ENCODE measurements around the gene TTLL6. TPM values are rescaled to one million over a fixed set of nuclear protein-coding genes. Genes with fewer than 3 reads are reported as not detected.

TTLL6 gene
- total RNA-seq, 1 donor: under 0.01 TPM

DNA sequence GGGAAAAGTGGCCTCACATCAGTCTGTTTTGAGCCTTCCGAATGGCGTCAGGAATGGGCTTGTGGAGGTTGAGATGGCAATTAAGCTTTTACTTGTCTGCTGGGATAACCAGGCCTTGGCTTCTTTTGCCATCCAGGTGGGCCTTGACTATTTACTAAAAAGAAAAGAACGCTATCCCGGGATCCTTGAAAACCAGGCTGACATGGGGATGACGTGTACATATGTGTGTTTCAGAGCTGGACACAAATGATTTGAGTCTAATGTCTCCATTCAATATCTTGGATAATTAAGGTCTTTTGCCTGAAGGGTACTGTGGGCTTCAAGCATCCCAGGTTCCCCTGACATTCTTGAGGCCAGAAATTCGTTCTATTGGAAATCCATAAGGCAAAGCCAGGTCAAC, 55.9 kb downstream of the TTLL6 start:
- H3K4me3 ChIP-seq (ENCODE audit: low read depth, low read length): no peak overlapping the region
- no peak for TF ChIP-seq CTCF (IDR thresholded peaks at IDR 0.05; ENCODE audit: insufficient read depth, low read depth, low read length)
- DNase-seq (ENCODE audit: low read depth): no peak

- H3K4me3 ChIP-seq (ENCODE audit: low read depth, low read length): no peak overlapping the region
- no peak for TF ChIP-seq CTCF (IDR thresholded peaks at IDR 0.05; ENCODE audit: insufficient read depth, low read depth, low read length)
- DNase-seq (ENCODE audit: low read depth): no peak
Measured at GRCh38 chr17:48760411-48760810, 56.6 kb downstream of the TTLL6 start.

- DNase-seq (ENCODE audit: low read depth): no peak
- no peak overlapping the region for H3K4me3 ChIP-seq (ENCODE audit: low read depth, low read length)
- no peak for TF ChIP-seq CTCF (IDR thresholded peaks at IDR 0.05; ENCODE audit: insufficient read depth, low read depth, low read length)
Measured at GRCh38 chr17:48759288-48759687, 57.7 kb downstream of the TTLL6 start.

DNA sequence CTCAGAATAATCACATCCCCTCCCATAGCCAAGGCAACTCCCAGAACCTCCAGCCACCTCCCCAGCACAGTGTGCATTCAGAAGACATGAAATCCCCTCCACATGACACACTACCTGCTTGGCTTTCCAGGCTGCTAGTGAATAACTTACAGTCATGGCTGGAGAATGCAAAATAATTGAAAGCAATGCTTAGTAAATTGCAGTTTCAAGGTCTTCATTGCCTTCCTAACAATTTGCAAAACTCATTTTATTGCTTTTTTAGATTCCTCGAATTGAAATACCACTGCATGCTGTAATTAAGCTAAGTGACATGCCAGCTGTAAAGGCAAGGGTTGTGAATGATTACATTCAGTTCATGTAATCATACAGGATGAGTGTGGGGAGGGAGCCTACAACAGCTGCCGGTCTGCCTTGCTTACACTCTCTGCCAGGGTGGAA, 59.5 kb downstream of the TTLL6 start:
- DNase-seq (ENCODE audit: low read depth): no peak

DNA sequence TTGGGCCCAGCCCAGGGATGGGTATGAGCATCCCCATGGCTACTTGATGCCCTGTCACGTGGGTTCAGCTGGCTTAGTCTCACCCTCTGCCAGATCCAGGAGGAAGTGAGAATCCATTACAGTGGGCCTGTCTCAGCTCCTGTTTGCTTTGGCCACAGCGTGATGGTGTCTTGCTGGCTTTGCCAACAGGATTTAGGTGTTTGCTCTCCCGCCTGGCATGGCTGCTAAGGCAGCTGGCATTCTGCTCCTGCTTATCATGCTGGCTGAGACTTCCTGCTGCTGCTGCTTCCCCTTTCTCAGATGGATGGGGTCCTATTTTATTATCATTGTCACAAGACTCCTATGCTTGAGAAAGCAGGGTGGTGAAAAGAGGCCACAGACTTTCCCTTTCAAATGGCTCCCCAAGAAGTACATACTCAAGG, 60.2 kb downstream of the TTLL6 start:
- no peak for DNase-seq (ENCODE audit: low read depth)
- TF ChIP-seq CTCF (IDR thresholded peaks at IDR 0.05; ENCODE audit: insufficient read depth, low read depth, low read length): no peak
- H3K4me3 ChIP-seq (ENCODE audit: low read depth, low read length): no peak overlapping the region

More for the DNA sequence above, 59.5 kb downstream of the TTLL6 start:
- no peak for TF ChIP-seq CTCF (IDR thresholded peaks at IDR 0.05; ENCODE audit: insufficient read depth, low read depth, low read length)
- H3K4me3 ChIP-seq (ENCODE audit: low read depth, low read length): no peak overlapping the region

DNA sequence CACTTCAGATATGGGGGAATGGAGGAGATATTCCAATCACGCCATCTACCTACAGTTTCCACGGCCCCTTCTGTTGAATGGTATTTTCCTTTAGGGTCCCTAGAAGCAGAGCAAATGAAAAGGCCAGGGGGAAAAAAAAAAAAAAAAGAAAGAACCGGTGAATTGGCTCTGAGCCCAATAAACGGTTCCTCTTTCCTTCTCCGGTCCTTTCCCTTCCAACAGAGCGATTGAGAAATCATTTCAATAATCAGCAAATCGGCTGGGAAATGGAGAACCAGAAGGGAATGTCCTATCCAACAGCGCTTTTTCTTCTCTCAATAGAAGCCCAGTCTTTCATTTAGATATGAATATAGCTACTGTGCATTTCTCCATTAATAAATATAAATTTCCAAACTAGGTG, 61.7 kb downstream of the TTLL6 start:
- no peak for TF ChIP-seq CTCF (IDR thresholded peaks at IDR 0.05; ENCODE audit: insufficient read depth, low read depth, low read length)
- no peak for DNase-seq (ENCODE audit: low read depth)
- no peak overlapping the region for H3K4me3 ChIP-seq (ENCODE audit: low read depth, low read length)

DNA sequence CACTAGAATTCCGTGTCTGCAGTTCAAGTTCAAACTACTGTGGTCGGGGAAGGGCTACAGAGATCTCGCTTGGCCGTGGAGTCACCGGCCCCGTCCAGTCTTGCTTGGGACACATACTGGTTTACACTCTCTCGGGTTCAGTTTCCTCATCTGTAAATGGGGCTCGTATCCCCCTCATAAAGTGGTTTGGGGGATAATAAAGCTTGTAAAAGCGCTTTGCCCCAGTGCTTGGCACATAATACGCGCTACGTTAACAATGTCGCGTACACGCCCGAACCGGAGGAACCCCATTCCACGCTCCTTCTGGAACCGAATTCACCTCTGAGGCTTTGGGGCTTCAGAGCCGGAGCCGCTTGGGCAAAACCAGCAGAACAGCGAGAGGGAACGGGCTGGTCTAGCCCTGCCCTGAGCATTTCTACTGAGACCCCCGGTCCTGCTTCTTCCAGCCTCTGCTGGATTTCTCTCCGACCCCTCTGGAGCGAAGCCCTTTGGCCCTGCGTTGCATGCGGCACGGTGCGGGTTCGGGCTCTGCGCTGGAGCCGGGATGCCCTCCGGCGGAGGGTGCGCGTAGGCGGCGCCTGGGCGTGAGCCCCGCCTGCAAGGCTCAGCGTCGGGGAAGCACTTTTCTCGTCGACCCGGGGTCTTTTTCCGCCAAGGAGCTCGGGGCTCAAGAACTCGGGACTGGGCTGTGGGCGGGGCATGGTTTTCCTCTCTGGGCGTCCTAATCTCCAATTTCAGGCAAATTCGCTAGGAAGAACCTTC, 62.3 kb downstream of the TTLL6 start:
- TF ChIP-seq CTCF (IDR thresholded peaks at IDR 0.05; ENCODE audit: insufficient read depth, low read depth, low read length): no peak
- peak overlapping the region; percentile 9 for H3K4me3 ChIP-seq (ENCODE audit: low read depth, low read length)
- no peak for DNase-seq (ENCODE audit: low read depth)
